PC-3 (cell line): ENCODE data around the gene TOLLIP. TPM values are rescaled to one million over a fixed set of nuclear protein-coding genes. Genes with fewer than 3 reads are reported as not detected.

Source experiments
- ATAC-seq: fragments of 200-7000 bp; cut with Tn5 transposase; 2 replicates; pipeline ENCODE4 v1.9.1; 2020; ENCODE audit warnings: mild to moderate bottlenecking, moderate library complexity
- BruUV-seq: library from RNA; stranded (reverse); fragments of 400-500 nt; replicated peaks from 2 replicates; lab custom pipeline; 2021; lab: Mats Ljungman, UMichigan
- CTCF ChIA-PET: fragments of 300-600 bp; sonication (Branson Sonifier 250); formaldehyde crosslinking; loops from one replicate; lab custom pipeline; 2022; ENCODE audit warnings: antibody characterized with exemption; lab: Charles Lee
- POLR2A ChIA-PET: fragments of 300-600 bp; sonication (Branson Sonifier 250); formaldehyde crosslinking; loops from one replicate; lab custom pipeline; 2022; ENCODE audit warnings: antibody characterized with exemption; ENCODE audit not compliant: unreplicated experiment; lab: Charles Lee
- DNase-seq: peaks from one replicate; pipeline ENCODE4 v3.0.0-alpha.2; 2015
- H2AFZ ChIP-seq: fragments of 300-600 bp; sonication (generic); 2 replicates; pipeline ENCODE4 v1.6.0; 2016; ENCODE audit warnings: antibody characterized with exemption, low read length
- H3F3A ChIP-seq: fragments of 300-600 bp; sonication (generic); one replicate; pipeline ENCODE4 v1.6.0; 2017; ENCODE audit warnings: antibody characterized with exemption, low read length, control low read depth, mild to moderate bottlenecking; ENCODE audit not compliant: unreplicated experiment
- H3K27ac ChIP-seq: fragments of 300-600 bp; sonication (generic); 2 replicates; pipeline ENCODE4 v1.5.1; 2016; ENCODE audit warnings: mild to moderate bottlenecking, low read length
- H3K27me3 ChIP-seq: fragments of 300-600 bp; sonication (generic); 2 replicates; pipeline ENCODE4 v1.6.1; 2016; ENCODE audit warnings: low read length, mixed read lengths
- H3K36me3 ChIP-seq: fragments of 300-600 bp; sonication (generic); 2 replicates; pipeline ENCODE4 v1.6.1; 2016; ENCODE audit warnings: low read depth, mixed run types, low read length, mixed read lengths
- H3K4me1 ChIP-seq: fragments of 300-600 bp; sonication (generic); 2 replicates; pipeline ENCODE4 v1.5.1; 2016; ENCODE audit warnings: low read length; ENCODE audit not compliant: insufficient read depth
- H3K4me2 ChIP-seq: fragments of 300-600 bp; sonication (generic); 2 replicates; pipeline ENCODE4 v1.6.0; 2016; ENCODE audit warnings: low read length
- H3K4me3 ChIP-seq: fragments of 300-600 bp; sonication (generic); 2 replicates; pipeline ENCODE4 v1.5.1; 2016; ENCODE audit warnings: mild to moderate bottlenecking, low read length, mixed read lengths
- H3K79me2 ChIP-seq: fragments of 300-600 bp; sonication (generic); 2 replicates; pipeline ENCODE4 v1.6.1; 2017; ENCODE audit warnings: low read length, mixed read lengths
- H3K9ac ChIP-seq: fragments of 300-600 bp; sonication (generic); 2 replicates; pipeline ENCODE4 v1.6.0; 2016; ENCODE audit warnings: mild to moderate bottlenecking, low read length
- H3K9me2 ChIP-seq: fragments of 300-600 bp; sonication (generic); replicated peaks from 2 replicates; pipeline ENCODE4 v1.6.1; 2016; ENCODE audit warnings: mixed run types, low read length, mixed read lengths
- H3K9me3 ChIP-seq: fragments of 300-600 bp; sonication (generic); 2 replicates; pipeline ENCODE4 v1.6.1; 2016; ENCODE audit warnings: low read length, mixed read lengths
- H4K20me1 ChIP-seq: fragments of 300-600 bp; sonication (generic); 2 replicates; pipeline ENCODE4 v1.6.1; 2016; ENCODE audit warnings: low read length, mixed read lengths
- EZH2 ChIP-seq: fragments of 300-600 bp; sonication (generic); IDR thresholded peaks from one replicate; pipeline ENCODE4 v1.6.1; 2017; ENCODE audit warnings: antibody characterized with exemption, mild to moderate bottlenecking, low read length; ENCODE audit not compliant: unreplicated experiment
- EZH2phosphoT487 ChIP-seq: fragments of 300-600 bp; sonication (generic); IDR thresholded peaks from 2 replicates; pipeline ENCODE4 v1.6.1; 2018; ENCODE audit warnings: mild to moderate bottlenecking, antibody characterized with exemption, low read length, borderline replicate concordance
- intact Hi-C: fragments of 100-400 bp; cut with micrococcal nuclease; formaldehyde crosslinking; loops from 2 replicates; pipeline ENCODE4 v1.9.0; 2023
- total RNA-seq: library from RNA; depleted of rRNA; stranded (reverse); fragments of >200 nt; gene quantifications from 2 replicates; pipeline ENCODE4 v1.2.3, GENCODE V29; 2014
- TF ChIP-seq, protein P1 (sequence below): fragments of 300-600 bp; sonication (generic); conservative IDR thresholded peaks from 2 replicates; pipeline ENCODE4 v1.5.1; 2017; ENCODE audit warnings: antibody characterized with exemption, low read depth, mild to moderate bottlenecking, low read length

TOLLIP gene
- total RNA-seq, 1 experiment from 2014 or later, result 43.2 TPM

DNA sequence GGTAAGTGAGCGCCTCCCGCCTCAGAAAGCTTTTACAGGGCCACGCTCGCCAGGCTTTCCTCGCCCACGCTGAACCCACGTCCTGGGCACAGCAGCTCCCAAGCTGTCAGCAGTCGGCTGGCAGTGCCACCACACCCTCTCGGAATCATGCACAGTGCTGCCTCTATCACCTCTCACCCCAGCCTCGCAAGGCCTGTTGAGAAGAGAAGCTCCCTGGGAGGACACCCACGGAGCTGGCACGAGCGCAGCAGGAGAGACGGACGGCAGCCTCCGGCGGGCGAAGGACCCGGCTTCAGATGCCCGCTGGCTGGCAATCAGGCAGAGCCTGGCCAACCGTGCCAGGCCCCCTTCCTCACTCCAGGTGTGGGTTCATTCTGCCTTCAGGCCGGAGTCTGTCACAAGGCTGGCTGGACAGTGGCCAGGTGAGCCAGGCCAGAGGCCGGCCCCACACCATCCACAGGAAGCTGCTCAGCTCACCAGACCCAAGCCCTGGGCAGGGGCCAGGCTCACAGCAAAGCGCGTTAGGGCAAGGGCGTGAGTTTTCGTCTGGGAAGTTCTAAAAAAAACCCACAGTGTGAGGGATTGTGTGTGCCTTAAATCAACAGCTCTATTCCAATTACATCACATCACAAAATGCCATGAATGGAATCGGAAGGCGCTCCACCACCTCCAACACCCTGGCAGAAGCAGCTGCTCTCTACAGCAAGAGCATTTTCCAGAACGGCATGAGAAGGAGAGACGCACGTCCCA is 33.2 kb downstream of the TOLLIP start:
- intact Hi-C loops, result no loop called here
- Histone ChIP-seq H3K79me2 (no peaks in the 10 kb centered on the region), H4K20me1 (no peaks in the 10 kb centered on the region), H3K9me2 (no peaks in the 10 kb centered on the region), H3F3A (no peaks in the 10 kb centered on the region), H2AFZ (no peak overlapping the region), H3K4me3 (no peak overlapping the region), H3K4me1 (no peaks in the 10 kb centered on the region), H3K9ac (no peak overlapping the region), H3K36me3 (no peaks in the 10 kb centered on the region), H3K27ac (no peak overlapping the region), H3K4me2 (no peak overlapping the region), H3K27me3 (no peaks in the 10 kb centered on the region), H3K9me3 (no peaks in the 10 kb centered on the region)
- BruUV-seq, result no TSS peak
- no peak for ATAC-seq
- TF ChIP-seq, protein P1, sequence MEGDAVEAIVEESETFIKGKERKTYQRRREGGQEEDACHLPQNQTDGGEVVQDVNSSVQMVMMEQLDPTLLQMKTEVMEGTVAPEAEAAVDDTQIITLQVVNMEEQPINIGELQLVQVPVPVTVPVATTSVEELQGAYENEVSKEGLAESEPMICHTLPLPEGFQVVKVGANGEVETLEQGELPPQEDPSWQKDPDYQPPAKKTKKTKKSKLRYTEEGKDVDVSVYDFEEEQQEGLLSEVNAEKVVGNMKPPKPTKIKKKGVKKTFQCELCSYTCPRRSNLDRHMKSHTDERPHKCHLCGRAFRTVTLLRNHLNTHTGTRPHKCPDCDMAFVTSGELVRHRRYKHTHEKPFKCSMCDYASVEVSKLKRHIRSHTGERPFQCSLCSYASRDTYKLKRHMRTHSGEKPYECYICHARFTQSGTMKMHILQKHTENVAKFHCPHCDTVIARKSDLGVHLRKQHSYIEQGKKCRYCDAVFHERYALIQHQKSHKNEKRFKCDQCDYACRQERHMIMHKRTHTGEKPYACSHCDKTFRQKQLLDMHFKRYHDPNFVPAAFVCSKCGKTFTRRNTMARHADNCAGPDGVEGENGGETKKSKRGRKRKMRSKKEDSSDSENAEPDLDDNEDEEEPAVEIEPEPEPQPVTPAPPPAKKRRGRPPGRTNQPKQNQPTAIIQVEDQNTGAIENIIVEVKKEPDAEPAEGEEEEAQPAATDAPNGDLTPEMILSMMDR, result no peak
- no peak for TF ChIP-seq EZH2
- no peak for TF ChIP-seq EZH2phosphoT487
- DNase-seq, result no peak
- POLR2A ChIA-PET, result no interaction called here
- CTCF ChIA-PET, result no interaction called here

DNA sequence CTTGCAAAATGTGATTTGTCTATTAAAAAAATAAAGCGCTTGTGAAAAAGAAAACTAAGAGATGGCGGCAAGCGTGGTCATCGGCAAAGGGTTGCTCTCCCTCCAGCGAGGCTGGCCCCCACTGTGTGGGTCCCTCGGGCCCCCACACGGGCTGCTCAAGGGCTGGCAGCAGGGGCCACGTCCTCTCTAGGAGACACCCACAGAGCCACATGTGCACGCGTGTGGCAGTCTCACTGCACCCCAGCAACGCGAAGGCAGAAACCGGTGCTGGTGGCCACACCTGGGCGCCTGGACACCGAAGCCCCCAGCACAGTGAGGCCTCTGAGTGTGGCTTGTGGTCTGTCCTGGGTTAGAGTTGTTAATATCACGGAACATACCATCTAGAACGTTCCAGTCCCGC is 34.4 kb downstream of the TOLLIP start:
- Histone ChIP-seq H3K27ac (no peak overlapping the region), H3K27me3 (no peaks in the 10 kb centered on the region), H3K4me1 (no peaks in the 10 kb centered on the region), H3F3A (no peaks in the 10 kb centered on the region), H4K20me1 (no peaks in the 10 kb centered on the region), H2AFZ (no peak overlapping the region), H3K9me3 (no peaks in the 10 kb centered on the region), H3K79me2 (no peaks in the 10 kb centered on the region), H3K4me2 (no peak overlapping the region), H3K36me3 (no peaks in the 10 kb centered on the region), H3K9ac (no peak overlapping the region), H3K4me3 (no peak overlapping the region), H3K9me2 (no peaks in the 10 kb centered on the region)
- ChIA-PET CTCF (no interaction called here), POLR2A (no interaction called here)
- ATAC-seq (no peak), DNase-seq (no peak)
- intact Hi-C loops, result no loop called here
- TF ChIP-seq EZH2 (no peak), EZH2phosphoT487 (no peak)
- TF ChIP-seq, protein P1, result no peak
- BruUV-seq, result no TSS peak

DNA sequence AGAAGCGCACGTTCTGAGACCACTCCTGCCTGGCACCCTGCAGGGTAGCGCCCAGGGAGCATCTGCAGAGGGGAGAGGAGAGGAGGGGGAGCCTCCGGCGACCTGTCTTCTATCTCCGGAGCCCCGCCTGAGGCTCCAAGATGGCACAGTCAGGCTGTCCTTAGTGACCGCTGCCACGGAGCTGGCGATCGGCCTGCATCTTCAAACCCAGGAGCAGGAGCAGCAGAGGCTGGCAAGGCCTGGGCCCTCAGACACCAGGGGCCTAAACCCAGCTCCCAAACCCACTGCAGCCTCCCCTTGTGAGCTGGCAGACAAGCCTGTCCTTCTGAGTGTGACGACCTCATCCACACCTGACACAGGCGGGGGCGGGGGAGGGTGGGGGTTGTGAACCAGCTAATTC is 34.9 kb downstream of the TOLLIP start:
- Histone ChIP-seq H2AFZ (no peak overlapping the region), H3K27me3 (no peaks in the 10 kb centered on the region), H3K4me3 (no peak overlapping the region), H4K20me1 (no peaks in the 10 kb centered on the region), H3K4me2 (no peak overlapping the region), H3F3A (no peaks in the 10 kb centered on the region), H3K36me3 (no peaks in the 10 kb centered on the region), H3K9me2 (no peaks in the 10 kb centered on the region), H3K27ac (no peak overlapping the region), H3K4me1 (no peaks in the 10 kb centered on the region), H3K9me3 (no peaks in the 10 kb centered on the region), H3K9ac (no peak overlapping the region), H3K79me2 (no peaks in the 10 kb centered on the region)
- BruUV-seq, result no TSS peak
- ChIA-PET POLR2A (no interaction called here), CTCF (no interaction called here)
- intact Hi-C loops, result no loop called here
- ATAC-seq, result no peak
- no peak for DNase-seq
- no peak for TF ChIP-seq EZH2phosphoT487
- TF ChIP-seq EZH2, result no peak
- TF ChIP-seq, protein P1, result no peak
